ENCODE results near the gene MBNL1. TPM values are rescaled to one million over a fixed set of nuclear protein-coding genes. Genes with fewer than 3 reads are reported as not detected.

Gene MBNL1
- total and polyA plus RNA-seq, 3 donors from 2014 or later = 36.5 to 167 (median 145) TPM

DNA sequence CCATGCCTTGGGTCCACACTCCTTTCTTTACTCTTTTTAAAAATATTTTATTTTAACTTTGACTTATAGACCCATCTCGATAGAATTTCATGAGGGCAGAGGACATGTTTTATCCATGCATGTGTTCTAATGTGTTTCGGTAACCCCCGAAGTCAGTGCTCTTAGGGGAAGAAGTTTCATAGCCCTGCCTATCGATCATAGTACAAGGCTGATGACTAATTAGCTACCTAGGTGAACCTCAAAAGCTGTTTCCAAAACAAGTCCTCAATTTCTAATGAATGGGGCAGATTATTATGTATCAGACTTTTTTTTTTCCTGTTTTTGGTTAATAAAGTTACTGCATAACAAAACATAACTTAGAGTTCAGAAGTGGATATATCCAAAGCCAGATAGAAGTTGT, 82.0 kb downstream of the MBNL1 start:
- intact Hi-C loops (cut with DNase I; ENCODE audit: low total_unique reads) = no loop called here
- Histone ChIP-seq H3K4me1 (no peaks in the 10 kb centered on the region), H3K9me3 (no peaks in the 10 kb centered on the region), H3K4me3 (no peak overlapping the region), H3K27me3 (no peaks in the 10 kb centered on the region), H3K36me3 (ENCODE audit: low read depth, missing control alignments) (no peaks in the 10 kb centered on the region), H3K27ac (no peak overlapping the region)
- DNase-seq = no peak
- TF ChIP-seq, protein P1, sequence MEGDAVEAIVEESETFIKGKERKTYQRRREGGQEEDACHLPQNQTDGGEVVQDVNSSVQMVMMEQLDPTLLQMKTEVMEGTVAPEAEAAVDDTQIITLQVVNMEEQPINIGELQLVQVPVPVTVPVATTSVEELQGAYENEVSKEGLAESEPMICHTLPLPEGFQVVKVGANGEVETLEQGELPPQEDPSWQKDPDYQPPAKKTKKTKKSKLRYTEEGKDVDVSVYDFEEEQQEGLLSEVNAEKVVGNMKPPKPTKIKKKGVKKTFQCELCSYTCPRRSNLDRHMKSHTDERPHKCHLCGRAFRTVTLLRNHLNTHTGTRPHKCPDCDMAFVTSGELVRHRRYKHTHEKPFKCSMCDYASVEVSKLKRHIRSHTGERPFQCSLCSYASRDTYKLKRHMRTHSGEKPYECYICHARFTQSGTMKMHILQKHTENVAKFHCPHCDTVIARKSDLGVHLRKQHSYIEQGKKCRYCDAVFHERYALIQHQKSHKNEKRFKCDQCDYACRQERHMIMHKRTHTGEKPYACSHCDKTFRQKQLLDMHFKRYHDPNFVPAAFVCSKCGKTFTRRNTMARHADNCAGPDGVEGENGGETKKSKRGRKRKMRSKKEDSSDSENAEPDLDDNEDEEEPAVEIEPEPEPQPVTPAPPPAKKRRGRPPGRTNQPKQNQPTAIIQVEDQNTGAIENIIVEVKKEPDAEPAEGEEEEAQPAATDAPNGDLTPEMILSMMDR (IDR thresholded peaks at IDR 0.05) = no peak
- no peak for TF ChIP-seq POLR2A (IDR thresholded peaks at IDR 0.05)
- 92 to 95% methylated on average over 4 of the region's 4 CpGs for WGBS, 2 donors

DNA sequence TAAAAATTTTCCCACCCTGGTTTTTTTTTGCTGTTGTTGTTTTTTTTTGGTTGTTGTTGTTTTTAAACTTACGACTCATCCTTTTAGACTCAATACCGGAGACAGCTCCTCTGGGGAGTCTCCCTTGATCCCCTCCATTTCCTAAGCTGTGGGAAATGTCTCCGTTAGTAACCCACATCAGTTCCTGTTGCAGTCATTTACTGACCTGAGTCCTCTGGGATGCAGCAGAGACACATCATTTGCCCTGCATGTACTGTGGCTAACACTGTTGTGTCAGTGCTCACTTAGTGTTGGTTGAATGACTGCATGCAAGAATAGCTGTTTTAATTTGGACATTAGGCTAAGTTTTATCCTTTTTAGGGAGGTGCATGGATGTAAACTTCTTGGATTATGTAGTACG, 83.8 kb downstream of the MBNL1 start:
- no peaks in the 10 kb centered on the region for H3K27me3 ChIP-seq
- no peaks in the 10 kb centered on the region for H3K4me1 ChIP-seq
- no peak overlapping the region for H3K4me3 ChIP-seq
- intact Hi-C loops (cut with DNase I; ENCODE audit: low total_unique reads) = no loop called here
- DNase-seq = no peak
- H3K9me3 ChIP-seq = no peaks in the 10 kb centered on the region
- no peak overlapping the region for H3K27ac ChIP-seq
- WGBS, 2 donors = 81 to 85% methylated on average over 4 of the region's 4 CpGs
- no peaks in the 10 kb centered on the region for H3K36me3 ChIP-seq (ENCODE audit: low read depth, missing control alignments)
- no peak for TF ChIP-seq POLR2A (IDR thresholded peaks at IDR 0.05)
- TF ChIP-seq, protein P1 (IDR thresholded peaks at IDR 0.05) = no peak

DNA sequence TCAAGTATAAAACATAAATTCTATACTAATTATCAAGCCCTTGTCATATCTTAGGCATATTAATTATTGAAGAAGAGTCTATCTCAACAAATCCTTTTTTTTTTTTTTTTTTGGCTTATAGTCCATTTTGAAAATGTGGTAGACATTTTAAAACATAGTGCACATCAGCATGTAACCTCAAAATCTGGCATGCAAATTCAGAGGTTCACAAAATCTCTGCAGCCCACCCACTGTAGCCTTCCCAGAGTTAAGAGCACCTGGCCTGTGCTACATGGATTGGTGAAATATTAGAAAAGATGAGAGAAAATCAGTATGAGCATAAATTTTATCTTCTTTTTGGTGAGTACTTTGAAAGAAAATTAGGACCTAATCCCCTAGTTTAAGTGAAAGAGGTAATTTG, 84.8 kb downstream of the MBNL1 start:
- H3K4me1 ChIP-seq = no peaks in the 10 kb centered on the region
- TF ChIP-seq, protein P1 (IDR thresholded peaks at IDR 0.05) = no peak
- TF ChIP-seq POLR2A (IDR thresholded peaks at IDR 0.05) = no peak
- H3K27me3 ChIP-seq = no peaks in the 10 kb centered on the region
- no peaks in the 10 kb centered on the region for H3K36me3 ChIP-seq (ENCODE audit: low read depth, missing control alignments)
- intact Hi-C loops (cut with DNase I; ENCODE audit: low total_unique reads) = no loop called here
- H3K27ac ChIP-seq = no peak overlapping the region
- H3K4me3 ChIP-seq = no peak overlapping the region
- no peak for DNase-seq
- no peaks in the 10 kb centered on the region for H3K9me3 ChIP-seq

DNA sequence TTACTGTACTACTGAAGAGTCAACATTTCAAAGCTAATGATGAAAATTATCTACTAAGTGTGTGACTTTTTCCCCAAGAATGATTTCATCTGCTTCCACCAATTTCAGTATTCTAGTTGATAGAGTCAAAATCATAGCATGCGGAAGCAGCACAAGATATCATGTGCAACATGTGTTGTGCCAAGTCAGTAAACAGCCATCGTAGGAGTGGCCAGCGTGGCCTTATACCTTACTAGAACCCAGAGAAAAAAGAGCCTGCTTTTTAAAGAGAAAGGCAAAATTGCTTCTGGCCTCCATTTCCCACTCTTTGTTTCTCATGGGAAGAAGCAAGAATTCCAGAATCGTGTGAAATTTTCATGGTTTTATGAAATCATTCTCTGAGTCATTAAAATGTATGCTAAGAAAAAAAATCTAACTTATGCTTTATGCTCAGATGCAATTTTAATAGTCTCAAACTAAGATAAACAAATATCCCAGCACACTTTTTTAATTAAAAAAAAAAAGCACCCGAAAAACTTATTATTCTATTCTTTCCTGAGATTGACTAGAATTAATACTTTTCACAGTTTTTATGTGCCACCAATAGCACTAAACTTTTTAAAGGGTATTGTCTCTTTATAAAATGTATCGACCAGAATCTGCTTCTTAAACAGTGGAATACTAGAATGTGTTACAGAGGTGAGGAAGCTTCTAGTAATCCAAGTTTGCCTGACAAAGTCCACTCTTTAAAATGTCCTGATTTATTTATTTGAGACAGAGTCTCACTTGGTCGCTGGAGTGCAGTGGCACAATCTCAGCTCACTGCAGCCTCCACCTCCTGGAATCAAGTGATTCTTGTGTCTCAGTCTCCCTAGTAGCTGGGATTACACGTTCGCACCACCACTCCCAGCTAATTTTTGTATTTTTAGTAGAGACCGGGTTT, 87.3 kb downstream of the MBNL1 start:
- no peak overlapping the region for H3K27ac ChIP-seq
- no peaks in the 10 kb centered on the region for H3K9me3 ChIP-seq
- no peaks in the 10 kb centered on the region for H3K27me3 ChIP-seq
- no peak overlapping the region for H3K4me3 ChIP-seq
- 88 to 91% methylated on average over 10 of the region's 10 CpGs for WGBS, 2 donors
- no peaks in the 10 kb centered on the region for H3K36me3 ChIP-seq (ENCODE audit: low read depth, missing control alignments)
- intact Hi-C loops (cut with DNase I; ENCODE audit: low total_unique reads) = no loop called here
- DNase-seq = no peak
- TF ChIP-seq POLR2A (IDR thresholded peaks at IDR 0.05) = no peak
- TF ChIP-seq, protein P1 (IDR thresholded peaks at IDR 0.05) = no peak
- no peaks in the 10 kb centered on the region for H3K4me1 ChIP-seq

DNA sequence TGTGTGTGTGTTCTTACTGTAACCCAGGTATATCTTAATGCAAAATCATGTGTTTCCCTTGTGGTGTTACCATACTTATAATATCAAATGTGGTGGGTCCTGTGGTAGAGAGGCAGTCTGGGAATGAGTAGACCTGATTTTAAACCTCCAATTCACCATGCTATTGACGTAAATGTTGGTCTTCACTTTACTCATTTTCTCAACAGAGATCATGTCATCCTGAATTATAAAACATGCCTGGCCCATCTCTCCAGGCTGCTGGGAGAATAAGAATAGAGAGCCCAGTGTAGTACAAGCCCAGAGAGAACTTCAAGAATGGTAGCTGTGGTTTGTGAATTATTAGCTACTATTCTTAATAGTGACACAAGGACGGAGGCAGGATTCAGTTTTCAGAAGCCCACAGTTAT, 88.1 kb downstream of the MBNL1 start:
- intact Hi-C loops (cut with DNase I; ENCODE audit: low total_unique reads) = no loop called here
- no peak for DNase-seq
- no peak for TF ChIP-seq POLR2A (IDR thresholded peaks at IDR 0.05)
- TF ChIP-seq, protein P1 (IDR thresholded peaks at IDR 0.05) = no peak
- WGBS, 2 donors = 93 to 96% methylated on average over 2 of the region's 2 CpGs
- H3K27me3 ChIP-seq = no peaks in the 10 kb centered on the region
- H3K4me3 ChIP-seq = no peak overlapping the region
- no peaks in the 10 kb centered on the region for H3K4me1 ChIP-seq
- no peaks in the 10 kb centered on the region for H3K36me3 ChIP-seq (ENCODE audit: low read depth, missing control alignments)
- H3K9me3 ChIP-seq = no peaks in the 10 kb centered on the region
- no peak overlapping the region for H3K27ac ChIP-seq

Measured in testis (tissue), 3 donors.